ENCODE data around the gene MYH11. TPM values are rescaled to one million over a fixed set of nuclear protein-coding genes. Genes with fewer than 3 reads are reported as not detected.
A peak's percentile ranks its signal among the peaks of the same experiment; 100 is the strongest.

MYH11 gene
- polyA plus RNA-seq, 3 donors = 0.06 TPM; not detected in 2

GRCh38 chr16:15849209-15849981 lies 7.4 kb downstream of the MYH11 start:
- Histone ChIP-seq H3K27ac (ENCODE audit: low read depth in 1 of 2, low read length in 2 of 2) (no peak overlapping the region), H3K4me1 (ENCODE audit: control insufficient read depth in 1 of 2, insufficient read depth in 2 of 2, low read length in 2 of 2) (no peaks in the 10 kb centered on the region), H4K20me1 (ENCODE audit: insufficient read depth, low read length) (no peaks in the 10 kb centered on the region), H2AFZ (ENCODE audit: insufficient read depth, low read depth, low read length, poor library complexity, severe bottlenecking) (no peak overlapping the region), H3K4me3 (replicated peaks in 1 of 3; ENCODE audit: low read depth in 2 of 3, low read length in 3 of 3) (no peak overlapping the region), H3K9ac (ENCODE audit: insufficient read depth, low read length, poor library complexity, severe bottlenecking) (no peak overlapping the region), H3K4me2 (replicated peaks; ENCODE audit: extremely low read depth, low read length, poor library complexity, severe bottlenecking) (no peak overlapping the region), H3K27me3 (ENCODE audit: control insufficient read depth in 2 of 2, insufficient read depth in 2 of 2, low read length in 2 of 2) (peaks cover 0 to 4% of the 10 kb centered on the region in 2 donors), H3K36me3 (replicated peaks in 1 of 2; ENCODE audit: control insufficient read depth in 1 of 2, insufficient read depth in 2 of 2, low read length in 2 of 2) (no peaks in the 10 kb centered on the region), H3K79me2 (ENCODE audit: insufficient read depth, low read length) (no peaks in the 10 kb centered on the region), H3K9me3 (replicated peaks in 1 of 2; ENCODE audit: control insufficient read depth in 1 of 2, insufficient read depth in 1 of 2, low read length in 2 of 2) (no peaks in the 10 kb centered on the region)
- peaks cover 11 to 16% (median 14%) of the 10 kb centered on the region in 3 donors for H3K27me3 Mint-ChIP-seq (ENCODE audit: low read depth in 3 of 3)
- no peak overlapping the region for H3K4me3 Mint-ChIP-seq
- H3K36me3 Mint-ChIP-seq = no peaks in the 10 kb centered on the region
- intact Hi-C loops (cut with micrococcal nuclease) = no loop called here
- no peak for DNase-seq
- TF ChIP-seq, protein P1, sequence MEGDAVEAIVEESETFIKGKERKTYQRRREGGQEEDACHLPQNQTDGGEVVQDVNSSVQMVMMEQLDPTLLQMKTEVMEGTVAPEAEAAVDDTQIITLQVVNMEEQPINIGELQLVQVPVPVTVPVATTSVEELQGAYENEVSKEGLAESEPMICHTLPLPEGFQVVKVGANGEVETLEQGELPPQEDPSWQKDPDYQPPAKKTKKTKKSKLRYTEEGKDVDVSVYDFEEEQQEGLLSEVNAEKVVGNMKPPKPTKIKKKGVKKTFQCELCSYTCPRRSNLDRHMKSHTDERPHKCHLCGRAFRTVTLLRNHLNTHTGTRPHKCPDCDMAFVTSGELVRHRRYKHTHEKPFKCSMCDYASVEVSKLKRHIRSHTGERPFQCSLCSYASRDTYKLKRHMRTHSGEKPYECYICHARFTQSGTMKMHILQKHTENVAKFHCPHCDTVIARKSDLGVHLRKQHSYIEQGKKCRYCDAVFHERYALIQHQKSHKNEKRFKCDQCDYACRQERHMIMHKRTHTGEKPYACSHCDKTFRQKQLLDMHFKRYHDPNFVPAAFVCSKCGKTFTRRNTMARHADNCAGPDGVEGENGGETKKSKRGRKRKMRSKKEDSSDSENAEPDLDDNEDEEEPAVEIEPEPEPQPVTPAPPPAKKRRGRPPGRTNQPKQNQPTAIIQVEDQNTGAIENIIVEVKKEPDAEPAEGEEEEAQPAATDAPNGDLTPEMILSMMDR (IDR thresholded peaks at IDR 0.05) = no peak
- 91% methylated on average over 12 of the region's 12 CpGs for WGBS (ENCODE audit: insufficient coverage)
- H3K9me3 Mint-ChIP-seq = no peaks in the 10 kb centered on the region
- peak overlapping the region in 1 of 7 donors; percentile 23 for H3K27ac Mint-ChIP-seq
- H3K4me1 Mint-ChIP-seq = no peaks in the 10 kb centered on the region

DNA sequence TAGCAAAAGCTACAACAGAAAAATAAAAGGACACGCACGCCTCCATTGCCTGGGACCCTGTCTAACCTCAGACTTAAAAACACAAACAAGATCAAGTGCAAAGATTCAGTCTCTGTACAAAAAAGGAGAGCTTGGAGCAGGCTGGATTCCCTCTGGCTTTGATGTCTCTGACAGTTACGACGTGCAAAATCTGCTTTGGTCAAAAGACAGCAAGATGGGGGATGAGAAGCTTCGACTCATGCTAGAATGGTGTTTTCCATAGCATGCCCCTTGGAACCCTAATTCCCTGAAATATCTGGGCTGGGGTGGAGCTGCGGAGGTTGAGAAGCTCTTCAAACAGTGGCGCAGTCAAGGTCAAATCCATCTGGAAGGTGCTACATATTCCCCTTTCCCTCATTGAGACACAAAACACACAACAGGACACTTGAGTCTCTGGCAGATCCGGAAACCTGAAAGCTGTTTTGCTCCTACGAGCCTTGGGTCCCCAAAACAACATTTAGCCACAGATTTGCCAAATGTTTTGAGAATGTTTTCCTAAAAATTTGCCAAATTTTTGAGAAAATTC lies 9.1 kb downstream of the MYH11 start:
- H3K27ac ChIP-seq (ENCODE audit: low read depth in 1 of 2, low read length in 2 of 2) = no peak overlapping the region
- Mint-ChIP-seq H3K36me3 (no peaks in the 10 kb centered on the region), H3K4me1 (no peaks in the 10 kb centered on the region), H3K27me3 (ENCODE audit: low read depth in 3 of 3) (peaks cover 2 to 10% (median 7%) of the 10 kb centered on the region in 3 donors), H3K4me3 (no peak overlapping the region), H3K27ac (no peak overlapping the region), H3K9me3 (no peaks in the 10 kb centered on the region)
- no peaks in the 10 kb centered on the region for H3K36me3 ChIP-seq (replicated peaks in 1 of 2; ENCODE audit: control insufficient read depth in 1 of 2, insufficient read depth in 2 of 2, low read length in 2 of 2)
- intact Hi-C loops (cut with micrococcal nuclease) = no loop called here
- WGBS (ENCODE audit: insufficient coverage) = 98% methylated on average over 5 of the region's 9 CpGs
- no peaks in the 10 kb centered on the region for H4K20me1 ChIP-seq (ENCODE audit: insufficient read depth, low read length)
- no peaks in the 10 kb centered on the region for H3K9me3 ChIP-seq (replicated peaks in 1 of 2; ENCODE audit: control insufficient read depth in 1 of 2, insufficient read depth in 1 of 2, low read length in 2 of 2)
- DNase-seq = no peak
- H3K9ac ChIP-seq (ENCODE audit: insufficient read depth, low read length, poor library complexity, severe bottlenecking) = no peak overlapping the region
- no peak overlapping the region for H3K4me3 ChIP-seq (replicated peaks in 1 of 3; ENCODE audit: low read depth in 2 of 3, low read length in 3 of 3)
- no peak overlapping the region for H2AFZ ChIP-seq (ENCODE audit: insufficient read depth, low read depth, low read length, poor library complexity, severe bottlenecking)
- H3K4me2 ChIP-seq (replicated peaks; ENCODE audit: extremely low read depth, low read length, poor library complexity, severe bottlenecking) = no peak overlapping the region
- no peaks in the 10 kb centered on the region for H3K4me1 ChIP-seq (ENCODE audit: control insufficient read depth in 1 of 2, insufficient read depth in 2 of 2, low read length in 2 of 2)
- no peaks in the 10 kb centered on the region for H3K79me2 ChIP-seq (ENCODE audit: insufficient read depth, low read length)
- TF ChIP-seq, protein P1 (IDR thresholded peaks at IDR 0.05) = no peak
- no peaks in the 10 kb centered on the region for H3K27me3 ChIP-seq (ENCODE audit: control insufficient read depth in 2 of 2, insufficient read depth in 2 of 2, low read length in 2 of 2)
